GM19238 (cell line): Measurements from ENCODE around the gene BUB1B.

ENCODE experiments used
- DNase-seq: peaks from one replicate; pipeline ENCODE4 v3.0.0; 2011; ENCODE audit warnings: low spot score; ENCODE audit not compliant: insufficient read length

The BUB1B gene

DNA sequence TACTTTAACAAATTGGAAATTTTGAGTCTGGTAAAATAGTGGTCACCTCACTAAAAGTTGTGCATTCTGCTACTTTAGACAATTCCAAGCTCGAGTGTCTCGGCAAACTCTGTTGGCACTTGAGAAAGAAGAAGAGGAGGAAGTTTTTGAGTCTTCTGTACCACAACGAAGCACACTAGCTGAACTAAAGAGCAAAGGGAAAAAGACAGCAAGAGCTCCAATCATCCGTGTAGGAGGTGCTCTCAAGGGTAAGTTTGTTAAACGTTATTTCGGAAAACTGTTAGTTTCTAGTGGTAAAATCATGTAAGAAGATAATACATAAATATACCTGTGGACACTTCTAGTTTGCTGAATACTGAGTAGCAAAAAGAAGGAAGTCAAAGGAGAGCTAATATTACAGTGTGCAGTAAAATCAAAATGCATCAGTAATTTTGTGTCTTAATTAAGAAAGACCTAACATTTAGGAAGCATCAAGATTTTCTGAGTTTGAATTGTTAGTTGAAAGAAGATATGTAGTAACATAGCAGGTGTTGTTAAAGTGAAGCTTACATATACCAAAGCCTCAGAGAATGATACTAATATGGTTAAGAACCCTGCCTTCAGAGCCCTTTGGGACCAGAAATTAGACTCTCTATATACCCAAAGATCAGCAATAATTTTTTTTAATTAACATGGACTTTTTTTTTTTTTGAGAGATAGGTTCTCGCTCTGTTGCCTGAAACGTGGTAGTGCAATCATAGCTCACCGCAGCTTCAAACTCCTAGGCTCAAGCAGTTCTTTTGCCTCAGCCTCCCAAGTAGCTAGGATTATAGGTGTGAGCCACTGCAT, 23.0 kb downstream of the BUB1B start:
- DNase-seq, result no peak

GRCh38 chr15:40190591-40190990, 29.7 kb downstream of the BUB1B start:
- no peak for DNase-seq

DNA sequence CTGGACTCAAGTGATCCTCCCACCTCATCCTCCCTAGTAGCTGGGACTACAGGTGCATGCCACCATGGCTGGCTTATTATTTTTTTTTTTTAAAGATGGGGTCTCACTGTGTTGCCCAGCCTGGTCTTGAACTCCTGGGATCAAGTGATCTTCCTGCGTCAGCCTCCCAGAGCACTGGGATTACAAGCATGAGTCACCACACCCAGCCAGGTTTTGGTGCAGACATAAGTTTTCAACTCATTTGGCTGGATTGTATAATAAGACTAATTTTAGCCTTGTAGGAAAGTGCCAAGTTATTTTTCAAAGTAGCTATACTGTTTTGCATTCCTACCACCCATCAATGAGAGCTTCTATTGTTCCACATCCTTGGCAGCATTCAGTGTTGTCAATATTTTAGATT, 32.1 kb downstream of the BUB1B start:
- no peak for DNase-seq

DNA sequence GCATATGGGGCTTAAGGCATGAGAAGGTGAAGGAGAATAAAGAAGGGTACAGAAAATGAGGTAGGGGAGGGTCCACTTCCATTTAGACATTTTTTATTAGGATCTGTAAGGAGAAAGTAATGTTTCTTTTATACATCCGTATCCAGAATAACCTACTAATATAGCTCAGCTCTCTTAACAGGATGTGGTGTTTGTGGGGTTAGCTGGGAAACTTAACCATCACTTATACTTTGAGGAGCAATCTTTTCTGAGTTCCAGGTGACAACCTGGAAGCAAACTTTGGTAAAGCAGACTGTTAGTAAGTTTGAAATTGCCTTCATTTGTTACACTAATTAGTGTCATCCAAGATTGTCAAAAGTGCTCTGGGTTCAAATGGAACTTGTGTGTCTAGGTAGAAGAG, 36.6 kb downstream of the BUB1B start:
- DNase-seq, result no peak

DNA sequence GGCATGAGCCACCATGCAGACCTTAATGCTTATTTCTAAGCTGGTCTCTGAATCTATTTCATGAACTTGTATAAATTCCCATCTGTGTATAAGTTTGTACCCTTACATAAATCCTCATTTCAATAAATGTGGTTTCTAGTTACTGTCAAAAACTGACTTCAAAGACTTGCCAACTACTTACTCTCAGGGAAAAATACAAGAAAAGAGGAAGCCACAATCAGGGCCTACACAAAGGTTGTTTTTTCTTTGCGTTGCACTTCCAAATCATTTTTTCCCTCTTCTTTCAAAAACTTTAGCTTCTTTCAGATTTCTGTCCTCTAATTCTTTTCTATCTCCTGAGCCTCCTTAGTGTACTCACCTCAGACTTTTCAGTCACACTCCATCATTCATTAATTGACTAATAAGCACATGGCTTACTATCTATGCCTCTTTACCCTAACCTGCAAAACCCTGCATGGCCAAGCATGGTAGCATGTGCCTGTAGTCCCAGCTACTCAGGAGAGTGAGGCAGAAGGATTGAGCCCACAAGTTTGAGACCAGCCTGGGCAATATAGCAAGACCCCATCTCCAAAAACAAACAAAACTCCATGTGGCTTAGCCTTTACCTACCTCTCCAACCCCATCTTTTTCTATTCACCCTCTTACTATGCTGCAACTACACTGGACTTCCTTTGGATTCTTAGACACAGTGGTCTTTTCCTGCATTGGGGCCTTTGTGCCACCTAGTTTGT, 37.7 kb downstream of the BUB1B start:
- no peak for DNase-seq

DNA sequence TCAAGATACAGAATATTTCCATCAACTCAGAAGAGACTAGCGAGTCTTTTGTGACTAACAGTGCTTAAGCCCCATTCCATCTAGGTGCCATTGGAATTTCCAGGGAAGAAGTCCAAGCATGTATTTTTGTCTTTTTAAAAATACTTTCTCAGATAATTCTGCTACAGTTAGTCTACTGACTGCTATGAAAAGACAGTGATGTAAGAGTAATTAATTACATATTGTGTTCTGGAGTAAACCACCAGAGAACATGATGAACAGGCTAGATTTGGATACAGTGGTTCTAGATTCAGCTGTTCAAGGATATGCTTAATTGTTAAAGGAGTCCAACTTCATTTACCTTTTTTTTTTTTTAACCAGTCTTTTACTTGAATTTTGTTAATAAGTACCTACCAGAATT, 43.2 kb downstream of the BUB1B start:
- DNase-seq, result no peak

- DNase-seq, result no peak
These were observed 56.4 kb downstream of the BUB1B start for GRCh38 chr15:40217166-40217824.

- DNase-seq, result no peak
These were observed 58.9 kb downstream of the BUB1B start for GRCh38 chr15:40219801-40220200.

- DNase-seq, result no peak
These were observed 61.3 kb downstream of the BUB1B start for GRCh38 chr15:40222131-40222530.

DNA sequence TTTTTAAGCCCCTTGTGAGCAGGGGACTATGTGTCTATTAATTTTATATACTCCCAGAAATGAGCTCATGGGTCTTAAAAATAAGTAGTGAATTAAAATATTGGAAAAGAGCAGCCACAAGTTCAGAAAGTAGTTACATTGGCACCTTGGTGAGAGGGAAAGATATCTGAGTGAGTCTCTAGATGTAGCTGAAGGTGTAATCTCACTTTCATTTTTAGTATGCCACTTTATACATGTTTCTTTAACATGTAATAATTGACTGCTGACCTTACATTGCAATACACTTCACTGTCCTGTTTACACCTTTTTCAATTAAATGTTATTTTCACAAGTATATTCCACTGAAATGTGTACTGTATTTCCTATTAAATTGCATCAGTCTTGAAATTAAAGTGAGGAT, 65.9 kb downstream of the BUB1B start:
- no peak for DNase-seq

DNA sequence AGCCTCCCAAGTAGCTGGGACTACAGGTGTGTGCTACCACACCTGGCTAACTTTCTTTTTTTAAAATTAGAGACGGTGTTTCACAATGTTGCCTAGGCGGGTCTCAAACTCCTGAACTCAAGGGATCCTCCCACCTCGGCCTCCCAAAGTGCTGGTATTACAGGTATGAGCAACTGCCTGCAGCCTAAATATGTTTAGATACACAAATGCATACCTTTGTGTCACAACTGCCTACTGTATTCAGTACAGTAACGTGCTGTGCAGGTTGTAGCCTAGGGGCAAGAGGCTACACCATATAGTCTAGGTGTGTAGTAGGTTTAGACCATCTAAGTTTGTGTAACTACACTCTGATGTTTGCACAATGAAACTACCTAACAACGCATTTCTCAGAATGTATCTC, 68.4 kb downstream of the BUB1B start:
- DNase-seq, result no peak

DNA sequence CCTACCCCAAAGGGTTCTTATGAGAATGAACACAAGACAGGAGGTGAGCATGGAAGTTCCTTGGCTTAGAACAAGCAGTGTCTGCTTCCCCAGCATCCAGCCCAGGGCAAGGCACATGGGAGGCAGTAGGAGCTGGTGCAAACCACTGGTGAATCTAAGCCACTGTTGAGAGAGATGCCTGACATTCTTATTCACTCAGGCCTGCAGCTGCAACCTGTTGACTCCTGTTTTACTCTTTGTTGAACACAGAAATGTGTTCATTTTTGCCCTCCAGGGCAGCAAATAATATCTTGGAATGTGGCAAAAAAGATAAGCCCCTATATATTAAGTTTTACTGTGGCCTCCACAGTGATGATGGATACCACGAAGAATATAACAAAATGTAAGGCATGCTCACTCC, 69.1 kb downstream of the BUB1B start:
- no peak for DNase-seq

- DNase-seq, result no peak
These were observed 71.8 kb downstream of the BUB1B start for GRCh38 chr15:40232625-40233070.

- DNase-seq, result no peak
These were observed 73.1 kb downstream of the BUB1B start for GRCh38 chr15:40233727-40234577.

DNA sequence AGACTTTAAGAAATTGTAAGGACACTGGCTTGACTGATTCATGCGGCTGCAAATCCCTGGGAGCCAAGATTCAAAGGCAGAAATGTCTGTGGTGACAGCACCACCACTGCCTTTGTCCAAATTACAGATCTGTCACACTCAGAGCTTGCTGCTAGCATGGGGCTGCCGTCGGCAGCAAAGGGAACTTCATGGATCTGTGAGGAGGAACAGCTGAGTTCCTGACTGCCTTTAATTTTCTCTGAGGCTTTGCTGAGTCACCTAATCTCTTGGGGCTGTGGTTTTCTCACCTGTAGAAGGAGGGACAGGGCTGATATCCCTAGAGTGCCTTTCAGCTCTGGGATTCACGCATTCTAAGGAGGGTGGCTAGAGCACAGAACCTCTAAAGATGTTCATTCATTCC, 73.9 kb downstream of the BUB1B start:
- DNase-seq, result no peak

DNA sequence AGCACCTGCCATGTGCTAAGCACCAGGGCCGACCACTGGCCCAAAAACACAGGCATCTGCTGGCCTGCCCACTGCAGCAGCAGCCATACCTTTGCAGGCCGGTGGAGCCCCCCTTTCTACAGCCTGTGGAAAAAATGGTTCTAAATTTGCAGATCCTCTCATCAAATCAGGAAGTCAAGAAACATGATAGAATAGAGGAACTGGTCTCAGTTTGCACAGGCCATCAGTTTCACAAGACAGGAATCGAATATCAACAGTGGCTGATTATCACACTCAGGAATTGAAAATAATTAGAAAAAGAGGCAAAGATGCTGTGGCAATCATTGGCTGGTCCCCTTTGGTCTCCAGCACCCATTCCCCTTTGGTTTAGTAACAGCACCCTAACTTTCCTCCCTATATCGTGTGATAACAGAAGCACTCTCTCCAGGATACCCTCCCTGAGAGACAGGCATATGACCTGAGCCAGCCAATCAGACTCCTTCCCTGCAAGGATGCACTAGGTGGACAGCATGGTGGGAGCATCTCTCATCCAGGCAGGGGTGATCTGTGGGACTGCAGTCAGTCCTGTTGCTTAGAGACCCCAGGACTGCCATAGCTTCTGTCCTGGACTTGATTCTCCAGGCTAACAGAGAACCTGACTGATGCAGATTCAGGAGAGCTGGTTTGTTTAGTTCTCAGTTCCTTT, 74.5 kb downstream of the BUB1B start:
- DNase-seq, result no peak

DNA sequence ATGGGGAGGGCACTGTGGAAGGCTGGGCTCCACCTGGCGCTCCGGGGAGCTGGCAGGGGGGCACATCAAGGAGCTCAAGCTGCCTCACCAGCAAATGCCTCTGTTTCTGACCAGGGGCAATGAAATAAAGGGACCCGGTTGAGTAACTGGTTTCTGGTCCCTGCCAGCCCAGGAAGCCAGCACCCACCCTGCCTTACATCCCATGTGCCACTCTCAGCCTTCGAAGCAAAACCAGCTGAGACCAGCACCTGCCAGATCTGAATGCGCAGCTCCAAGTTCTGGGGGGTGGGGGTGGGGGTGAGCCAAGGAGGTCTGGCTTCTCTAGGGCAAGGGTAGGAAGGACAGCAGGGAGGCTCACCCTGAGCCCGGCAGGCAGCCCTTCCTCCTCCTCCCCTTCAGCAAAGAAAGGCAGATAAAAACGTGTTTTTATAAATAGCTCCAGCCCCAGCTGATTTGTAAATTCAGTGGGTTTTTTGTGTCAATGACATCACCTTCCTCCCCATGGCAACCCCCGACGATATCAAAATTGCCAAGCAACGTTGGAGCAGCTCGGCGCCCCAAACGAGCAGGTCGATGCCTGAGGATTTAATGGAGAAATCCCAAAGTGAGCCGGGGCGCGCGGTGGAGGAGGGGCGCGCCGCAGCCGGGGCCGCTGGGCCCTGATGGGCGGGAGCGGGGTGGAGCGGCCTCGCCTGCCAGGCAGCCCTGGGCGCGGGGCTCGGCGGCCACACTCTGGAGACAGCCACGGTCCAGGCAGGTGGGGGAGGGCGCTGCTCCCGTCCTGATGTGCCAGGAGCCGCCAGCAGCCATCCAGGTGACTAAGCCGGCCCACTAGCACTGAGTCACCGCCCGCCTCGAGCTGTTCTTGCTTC, 77.9 kb downstream of the BUB1B start, which contains the start of gene PAK6:
Gene PAK6, plus strand, starts transcription at position 532 of the 872 bp plus-strand sequence. CDS start 25,723 bp downstream, outside the sequence.
- no peak for DNase-seq

DNA sequence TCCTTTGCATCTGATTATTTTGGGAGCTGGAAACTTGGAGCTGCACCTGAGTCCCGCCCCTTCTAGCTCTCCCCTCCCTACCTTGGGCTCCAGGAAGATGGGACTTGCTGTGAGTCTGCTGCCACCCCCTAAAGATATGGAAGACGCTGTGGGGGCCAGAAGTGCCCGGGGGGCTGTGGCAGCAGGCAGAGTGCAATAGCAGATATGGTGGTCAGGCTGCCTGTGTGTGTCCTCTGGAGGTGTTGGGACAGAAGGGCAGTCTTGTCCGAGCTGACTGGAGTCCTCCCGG, 78.5 kb downstream of the BUB1B start:
- DNase-seq, result no peak

DNA sequence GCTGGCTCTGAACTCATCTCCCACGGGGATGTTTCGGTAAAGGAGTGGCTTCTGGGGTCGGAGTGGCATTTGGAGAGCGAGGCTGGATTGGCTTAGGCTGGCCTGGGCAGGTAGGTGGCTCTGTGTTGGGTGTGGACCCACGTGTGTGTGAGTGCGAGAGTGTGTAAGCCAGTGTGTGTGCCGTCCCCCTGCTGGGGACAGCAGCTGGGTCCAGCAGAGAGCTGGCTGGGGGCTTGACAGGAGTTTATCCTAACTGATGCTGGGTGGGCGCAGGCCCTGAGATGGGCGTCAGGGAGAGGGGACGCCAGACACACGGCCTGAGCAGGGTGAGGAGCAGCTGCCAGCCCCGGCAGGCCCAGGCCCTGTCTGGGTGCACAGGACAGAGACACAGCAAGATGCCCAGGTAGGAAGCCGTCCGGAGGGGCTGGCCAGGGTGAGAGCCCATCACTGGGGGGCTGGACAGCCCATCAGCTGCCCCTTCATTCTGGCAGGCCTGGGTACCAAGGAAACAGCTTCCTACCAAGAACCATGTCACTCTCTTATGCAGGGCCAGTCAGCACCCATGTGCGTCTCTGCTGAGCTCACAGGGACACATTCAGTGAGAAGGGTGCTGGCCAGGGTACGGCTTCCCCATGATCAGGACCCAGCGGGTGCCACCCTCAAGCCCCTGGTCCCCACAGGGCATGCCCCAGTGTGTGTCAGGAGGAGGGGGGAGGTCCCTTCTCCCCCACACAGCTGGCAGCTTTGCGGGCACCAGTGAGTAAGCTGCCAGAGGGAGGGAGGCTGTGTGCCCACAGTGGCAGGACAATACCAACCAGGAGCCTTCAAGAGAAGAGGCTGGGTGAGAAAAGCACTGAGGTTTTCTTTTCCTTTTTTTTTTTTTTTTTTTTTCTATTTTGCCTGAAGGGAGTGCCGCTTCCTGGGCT, 79.1 kb downstream of the BUB1B start:
- no peak for DNase-seq
